ENCODE measurements around the gene ICE1. TPM values are rescaled to one million over a fixed set of nuclear protein-coding genes. Genes with fewer than 3 reads are reported as not detected.
"Not testable (repeated sequence)": the region's sequence is repeated elsewhere in the genome, so short reads cannot be mapped to it uniquely, and the experiment has no call there.

ICE1 gene
- total and polyA plus RNA-seq, 12 donors = 4.8 to 20.3 (median 18.6) TPM

DNA sequence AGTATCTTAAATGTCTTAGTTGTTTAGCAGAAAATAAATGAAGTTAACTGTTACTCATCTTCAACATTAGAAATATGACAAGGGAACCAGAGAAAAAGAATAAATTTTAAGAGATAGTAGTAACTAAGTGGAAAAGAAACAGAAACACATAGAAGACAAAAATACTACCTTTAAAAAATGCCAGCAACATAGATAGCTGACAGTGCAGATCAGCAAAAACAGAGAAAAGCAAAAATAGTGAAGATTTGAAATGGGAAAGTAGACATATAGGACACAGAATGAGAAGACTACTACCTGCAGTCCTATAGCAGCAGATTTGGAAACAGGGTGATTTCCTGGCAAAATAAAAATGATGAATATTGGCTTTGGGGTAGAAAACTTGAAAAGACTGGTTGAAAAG lies 48.5 kb downstream of the ICE1 start:
- Histone ChIP-seq H3K9me3 (no peaks in the 10 kb centered on the region), H3K36me3 (peaks cover 0 to 93% (median 17%) of the 10 kb centered on the region in 9 donors), H3K27me3 (no peaks in the 10 kb centered on the region), H3K4me1 (no peaks in the 10 kb centered on the region), H3K27ac (no peak overlapping the region), H3K4me3 (no peak overlapping the region)
- DNase-seq (no peak), ATAC-seq (no peak)
- intact Hi-C loops (cut with DNase I) = no loop called here
- TF ChIP-seq, protein P1, sequence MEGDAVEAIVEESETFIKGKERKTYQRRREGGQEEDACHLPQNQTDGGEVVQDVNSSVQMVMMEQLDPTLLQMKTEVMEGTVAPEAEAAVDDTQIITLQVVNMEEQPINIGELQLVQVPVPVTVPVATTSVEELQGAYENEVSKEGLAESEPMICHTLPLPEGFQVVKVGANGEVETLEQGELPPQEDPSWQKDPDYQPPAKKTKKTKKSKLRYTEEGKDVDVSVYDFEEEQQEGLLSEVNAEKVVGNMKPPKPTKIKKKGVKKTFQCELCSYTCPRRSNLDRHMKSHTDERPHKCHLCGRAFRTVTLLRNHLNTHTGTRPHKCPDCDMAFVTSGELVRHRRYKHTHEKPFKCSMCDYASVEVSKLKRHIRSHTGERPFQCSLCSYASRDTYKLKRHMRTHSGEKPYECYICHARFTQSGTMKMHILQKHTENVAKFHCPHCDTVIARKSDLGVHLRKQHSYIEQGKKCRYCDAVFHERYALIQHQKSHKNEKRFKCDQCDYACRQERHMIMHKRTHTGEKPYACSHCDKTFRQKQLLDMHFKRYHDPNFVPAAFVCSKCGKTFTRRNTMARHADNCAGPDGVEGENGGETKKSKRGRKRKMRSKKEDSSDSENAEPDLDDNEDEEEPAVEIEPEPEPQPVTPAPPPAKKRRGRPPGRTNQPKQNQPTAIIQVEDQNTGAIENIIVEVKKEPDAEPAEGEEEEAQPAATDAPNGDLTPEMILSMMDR (IDR thresholded peaks at IDR 0.05) = no peak

DNA sequence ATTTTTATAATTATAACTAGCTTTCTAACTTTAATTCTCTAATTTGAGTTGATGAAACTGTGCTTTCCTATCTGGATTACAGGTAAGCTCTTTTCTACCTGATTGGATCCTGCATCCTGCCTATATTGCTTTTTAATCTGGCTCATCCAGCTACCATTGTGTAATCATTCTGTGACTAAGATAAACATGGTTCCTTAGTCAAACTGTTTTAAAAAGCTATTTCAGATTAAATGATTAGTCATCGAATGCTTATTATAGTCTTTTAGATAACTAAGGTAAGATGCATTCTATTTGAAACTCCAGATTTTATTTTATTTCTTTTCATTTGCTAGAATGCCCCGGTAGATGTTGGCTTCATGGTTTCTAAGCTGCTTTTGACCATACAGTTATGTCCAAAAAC lies 50.7 kb downstream of the ICE1 start:
- H3K4me3 ChIP-seq = no peak overlapping the region
- H3K9me3 ChIP-seq = no peaks in the 10 kb centered on the region
- no peak for DNase-seq
- H3K4me1 ChIP-seq = no peaks in the 10 kb centered on the region
- peaks cover 0 to 93% (median 23%) of the 10 kb centered on the region in 9 donors for H3K36me3 ChIP-seq
- TF ChIP-seq, protein P1 (IDR thresholded peaks at IDR 0.05) = no peak
- no peak for ATAC-seq
- no peak overlapping the region for H3K27ac ChIP-seq
- H3K27me3 ChIP-seq = no peaks in the 10 kb centered on the region
- intact Hi-C loops (cut with DNase I) = no loop called here
- 95 to 100% methylated on average over 2 of the region's 2 CpGs for WGBS, 2 donors

DNA sequence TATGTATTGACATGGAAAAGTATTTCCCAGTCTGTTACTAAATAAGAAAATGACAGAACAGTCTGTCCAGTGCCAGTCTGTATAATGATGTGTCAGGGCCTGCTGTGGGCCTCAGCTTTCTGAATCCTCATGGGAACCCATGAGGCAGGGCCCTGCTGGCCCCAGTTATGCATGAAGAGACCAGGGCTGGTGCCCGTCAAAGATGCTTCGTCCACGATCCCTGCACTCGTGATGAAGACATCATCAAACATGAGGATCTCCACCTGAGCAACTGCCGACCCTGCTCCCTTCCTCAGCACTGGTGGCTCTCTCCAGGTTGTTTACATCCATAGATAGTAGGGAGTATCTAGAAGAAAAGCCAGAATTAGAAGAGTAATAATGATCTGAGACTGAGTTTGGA lies 52.5 kb downstream of the ICE1 start:
- Histone ChIP-seq H3K4me3 (no peak overlapping the region), H3K27me3 (no peaks in the 10 kb centered on the region), H3K27ac (no peak overlapping the region), H3K4me1 (no peaks in the 10 kb centered on the region), H3K9me3 (no peaks in the 10 kb centered on the region), H3K36me3 (peaks cover 0 to 84% (median 22%) of the 10 kb centered on the region in 9 donors)
- ATAC-seq (no peak), DNase-seq (no peak)
- intact Hi-C loops (cut with DNase I) = no loop called here
- TF ChIP-seq, protein P1 (IDR thresholded peaks at IDR 0.05) = no peak
- WGBS, 2 donors = 92 to 96% methylated on average over 5 of the region's 5 CpGs

DNA sequence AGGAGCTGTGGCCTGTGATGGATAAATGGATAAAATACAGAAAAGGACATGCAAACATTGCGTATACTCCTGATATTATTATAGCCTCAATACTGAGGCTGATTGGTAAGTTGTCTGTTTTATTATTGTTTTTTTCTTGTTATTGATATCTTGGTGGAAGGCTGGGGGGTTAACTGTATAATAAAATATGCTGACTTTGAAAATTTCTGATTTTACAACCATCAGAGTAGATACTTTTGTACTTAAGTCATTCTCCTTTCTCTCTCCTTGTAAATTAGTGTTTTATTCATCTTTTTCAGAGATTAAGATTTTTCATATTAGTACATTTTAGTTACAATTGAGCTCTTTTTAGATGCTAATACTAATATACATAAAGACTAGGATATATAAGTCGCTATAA lies 53.5 kb downstream of the ICE1 start:
- no peak for DNase-seq
- H3K27ac ChIP-seq = no peak overlapping the region
- peaks cover 0 to 81% (median 19%) of the 10 kb centered on the region in 9 donors for H3K36me3 ChIP-seq
- no peaks in the 10 kb centered on the region for H3K27me3 ChIP-seq
- ATAC-seq = no peak
- no peaks in the 10 kb centered on the region for H3K4me1 ChIP-seq
- intact Hi-C loops (cut with DNase I) = no loop called here
- no peak overlapping the region for H3K4me3 ChIP-seq
- TF ChIP-seq, protein P1 (IDR thresholded peaks at IDR 0.05) = no peak
- H3K9me3 ChIP-seq = no peaks in the 10 kb centered on the region
- WGBS, 2 donors = 98 to 99% methylated on average over 2 of the region's 2 CpGs

DNA sequence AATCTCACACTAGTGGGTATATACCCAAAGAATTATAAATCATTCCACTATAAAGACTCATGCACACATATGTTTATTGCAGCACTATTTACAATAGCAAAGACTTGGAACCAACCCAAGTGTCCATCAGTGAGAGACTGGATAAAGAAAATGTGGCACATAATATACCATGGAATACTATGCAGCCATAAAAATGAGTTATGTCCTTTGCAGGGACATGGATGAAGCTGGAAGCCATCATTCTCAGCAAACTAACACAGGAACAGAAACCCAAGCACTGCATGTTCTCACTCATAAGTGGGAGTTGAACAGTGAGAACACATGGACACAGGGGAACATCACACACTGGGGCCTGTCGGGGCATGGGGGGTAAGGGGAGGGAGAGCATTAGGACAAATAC lies 57.1 kb downstream of the ICE1 start:
- WGBS, 2 donors = 100% methylated on average over 1 of the region's 1 CpG
- H3K27me3 ChIP-seq; ATAC-seq; intact Hi-C loops (cut with DNase I); DNase-seq; H3K4me1 ChIP-seq; H3K4me3 ChIP-seq; H3K9me3 ChIP-seq; H3K27ac ChIP-seq: not testable (repeated sequence)
- H3K36me3 ChIP-seq = peaks cover 0 to 85% (median 19%) of the 10 kb centered on the region in 9 donors
